ENCODE measurements around the gene MALT1.

MALT1 gene

GRCh38 chr18:58788470-58788869 lies 117.2 kb downstream of the MALT1 start:
- DNase-seq (ENCODE audit: low read depth): no peak
- TF ChIP-seq CTCF (IDR thresholded peaks at IDR 0.05; ENCODE audit: low read depth, low read length) (no peak), MYC (IDR thresholded peaks at IDR 0.05; ENCODE audit: low read depth, low read length) (no peak)
- no peak overlapping the region for H3K4me3 ChIP-seq (ENCODE audit: low read depth, low read length)

DNA sequence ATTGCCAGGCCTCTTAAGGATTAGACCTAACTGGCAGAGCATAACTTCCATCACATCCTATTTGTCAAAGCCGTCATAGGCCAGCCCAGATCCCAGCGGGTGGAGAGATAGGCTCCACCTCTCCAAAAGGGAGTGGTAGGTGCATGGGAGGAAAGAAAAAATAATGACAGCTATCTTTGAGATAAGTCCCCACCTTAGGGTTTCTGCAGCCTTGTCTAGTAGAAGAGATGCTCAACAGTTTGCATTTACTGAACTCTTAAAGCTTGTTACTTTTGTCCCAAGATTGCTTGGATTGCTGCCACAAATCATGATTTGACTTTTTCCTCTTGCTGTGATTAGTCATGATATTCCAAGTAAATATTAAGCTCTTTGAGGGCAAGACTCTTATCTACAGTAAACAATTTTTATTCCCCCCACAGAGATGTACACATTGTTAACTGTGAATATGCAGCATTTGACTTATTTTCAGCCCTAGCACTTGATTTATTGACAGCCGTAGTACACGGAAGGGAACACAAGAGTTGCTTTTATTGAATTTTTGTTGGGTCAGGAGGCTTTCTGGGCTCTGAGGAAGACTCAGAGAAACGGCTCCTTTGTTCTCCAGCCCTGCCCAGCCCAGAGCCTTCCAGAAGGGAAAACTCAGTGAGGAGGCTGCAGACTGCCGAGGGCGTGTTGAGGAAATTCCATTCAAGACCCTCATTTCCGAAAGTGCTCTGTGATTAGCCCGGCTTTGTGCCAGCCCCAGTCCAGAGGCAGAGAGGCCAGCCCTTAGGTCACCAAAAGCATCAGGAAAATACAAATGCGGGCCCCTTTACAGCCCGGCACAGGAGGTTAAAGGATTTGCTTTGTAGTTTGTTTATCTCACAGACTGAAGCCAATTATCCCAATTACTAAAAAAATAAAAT lies 118.0 kb downstream of the MALT1 start:
- TF ChIP-seq MYC (IDR thresholded peaks at IDR 0.05; ENCODE audit: low read depth, low read length) (no peak), CTCF (IDR thresholded peaks at IDR 0.05; ENCODE audit: low read depth, low read length) (no peak), MAX (IDR thresholded peaks at IDR 0.05; ENCODE audit: low read depth, low read length) (no peak), POLR2A (IDR thresholded peaks at IDR 0.05; ENCODE audit: extremely low read depth, insufficient read length) (no peak)
- no peak for DNase-seq (ENCODE audit: low read depth)
- no peak overlapping the region for H3K4me3 ChIP-seq (ENCODE audit: low read depth, low read length)

DNA sequence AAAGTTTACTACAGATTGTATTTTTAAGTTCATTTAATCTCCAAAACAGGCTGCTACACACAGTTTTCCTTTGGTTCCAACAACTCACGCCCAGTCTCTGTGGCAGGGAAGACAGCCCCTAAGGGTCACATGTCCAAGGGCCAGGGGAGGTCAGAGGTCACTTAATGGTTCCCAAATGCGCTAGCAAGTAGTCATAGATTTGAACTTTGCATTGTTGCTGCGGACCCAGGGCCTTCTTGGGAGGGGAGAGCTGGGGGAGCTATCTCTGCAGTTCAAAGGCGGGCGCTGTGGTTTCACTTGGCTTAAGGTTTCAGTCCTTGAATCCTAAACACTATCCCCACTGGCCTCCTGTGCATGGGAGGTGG lies 118.6 kb downstream of the MALT1 start:
- DNase-seq (ENCODE audit: low read depth): no peak
- H3K4me3 ChIP-seq (ENCODE audit: low read depth, low read length): no peak overlapping the region
- TF ChIP-seq CTCF (IDR thresholded peaks at IDR 0.05; ENCODE audit: low read depth, low read length) (no peak), MYC (IDR thresholded peaks at IDR 0.05; ENCODE audit: low read depth, low read length) (no peak), MAX (IDR thresholded peaks at IDR 0.05; ENCODE audit: low read depth, low read length) (no peak), POLR2A (IDR thresholded peaks at IDR 0.05; ENCODE audit: extremely low read depth, insufficient read length) (no peak)

GRCh38 chr18:58792086-58792485 lies 120.8 kb downstream of the MALT1 start:
- DNase-seq (ENCODE audit: low read depth): no peak
- TF ChIP-seq MAX (IDR thresholded peaks at IDR 0.05; ENCODE audit: low read depth, low read length) (no peak), CTCF (IDR thresholded peaks at IDR 0.05; ENCODE audit: low read depth, low read length) (no peak), MYC (IDR thresholded peaks at IDR 0.05; ENCODE audit: low read depth, low read length) (no peak), POLR2A (IDR thresholded peaks at IDR 0.05; ENCODE audit: extremely low read depth, insufficient read length) (no peak)
- no peak overlapping the region for H3K4me3 ChIP-seq (ENCODE audit: low read depth, low read length)

DNA sequence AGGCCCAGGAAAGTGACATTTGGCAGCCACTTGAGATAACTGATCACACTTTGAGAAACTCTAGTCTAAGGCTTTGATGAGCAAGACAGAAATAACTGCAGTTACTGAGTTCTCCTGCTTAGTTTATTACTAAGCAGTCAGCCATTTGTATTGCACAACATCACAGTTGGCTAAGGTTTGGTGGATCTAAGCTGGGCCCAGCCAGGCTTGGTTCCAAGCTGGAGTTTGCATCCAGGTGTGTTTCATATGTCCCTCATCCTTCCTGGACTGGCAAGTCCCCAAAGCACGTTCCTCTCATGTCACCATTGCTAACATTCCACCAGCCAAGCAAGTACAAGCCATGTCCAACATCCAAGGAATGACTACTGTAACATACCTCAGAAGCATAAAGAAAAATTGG lies 122.1 kb downstream of the MALT1 start:
- H3K4me3 ChIP-seq (ENCODE audit: low read depth, low read length): no peak overlapping the region
- DNase-seq (ENCODE audit: low read depth): no peak
- TF ChIP-seq MYC (IDR thresholded peaks at IDR 0.05; ENCODE audit: low read depth, low read length) (no peak), MAX (IDR thresholded peaks at IDR 0.05; ENCODE audit: low read depth, low read length) (no peak), CTCF (IDR thresholded peaks at IDR 0.05; ENCODE audit: low read depth, low read length) (no peak), POLR2A (IDR thresholded peaks at IDR 0.05; ENCODE audit: extremely low read depth, insufficient read length) (no peak)

Measured in NB4 (cell line).